KMS-11 (cell line): ENCODE measurements around the gene CRTC1.

Experiments
- H2AFZ ChIP-seq: fragments of 200-600 bp; sonication (generic); 2 replicates; pipeline ENCODE4 v1.6.1; 2016; ENCODE audit warnings: antibody characterized with exemption, mixed run types, low read depth
- H3K27ac ChIP-seq: fragments of 200-600 bp; sonication (generic); 2 replicates; pipeline ENCODE4 v1.6.1; 2016; ENCODE audit warnings: mild to moderate bottlenecking, mixed run types
- H3K27me3 ChIP-seq: fragments of 200-600 bp; sonication (generic); 2 replicates; pipeline ENCODE4 v1.6.1; 2017; ENCODE audit warnings: mild to moderate bottlenecking, low read depth, mixed run types, moderate library complexity; ENCODE audit not compliant: insufficient read depth
- H3K36me3 ChIP-seq: fragments of 200-600 bp; sonication (generic); 2 replicates; pipeline ENCODE4 v1.6.1; 2017; ENCODE audit warnings: mild to moderate bottlenecking, mixed run types; ENCODE audit not compliant: insufficient read depth
- H3K4me1 ChIP-seq: fragments of 200-600 bp; sonication (generic); 2 replicates; pipeline ENCODE4 v1.6.1; 2016; ENCODE audit warnings: mild to moderate bottlenecking, low read depth, mixed run types; ENCODE audit not compliant: poor library complexity, severe bottlenecking
- H3K4me2 ChIP-seq: fragments of 200-600 bp; sonication (generic); 2 replicates; pipeline ENCODE4 v1.7.0; 2016; ENCODE audit warnings: mild to moderate bottlenecking, mixed run types
- H3K4me3 ChIP-seq: fragments of 200-600 bp; sonication (generic); IDR thresholded peaks from 2 replicates; pipeline ENCODE4 v1.6.1; 2017; ENCODE audit warnings: low read depth, low read length, mixed read lengths; ENCODE audit not compliant: insufficient read depth
- H3K79me2 ChIP-seq: fragments of 200-600 bp; sonication (generic); 2 replicates; pipeline ENCODE4 v1.6.1; 2016; ENCODE audit warnings: low read depth, mixed run types; ENCODE audit not compliant: insufficient read depth
- H3K9ac ChIP-seq: fragments of 200-600 bp; sonication (generic); 2 replicates; pipeline ENCODE4 v1.6.1; 2016; ENCODE audit warnings: mild to moderate bottlenecking, mixed run types
- H4K20me1 ChIP-seq: fragments of 200-600 bp; sonication (generic); 2 replicates; pipeline ENCODE4 v1.6.1; 2016; ENCODE audit warnings: mild to moderate bottlenecking, mixed run types; ENCODE audit not compliant: insufficient read depth
- CTCF ChIP-seq: fragments of 200-600 bp; sonication (generic); conservative IDR thresholded peaks from 2 replicates; pipeline ENCODE4 v1.6.1; 2017; ENCODE audit warnings: low read depth, mild to moderate bottlenecking, antibody characterized with exemption, low read length, moderate library complexity, mixed read lengths

Gene CRTC1

GRCh38 chr19:18738961-18739690, 55.6 kb downstream of the CRTC1 start:
- Histone ChIP-seq H3K4me2 (no peak overlapping the region), H3K4me3 (no peak overlapping the region), H3K27ac (no peak overlapping the region), H3K36me3 (no peaks in the 10 kb centered on the region), H3K4me1 (no peaks in the 10 kb centered on the region), H3K27me3 (no peaks in the 10 kb centered on the region), H3K79me2 (no peaks in the 10 kb centered on the region), H4K20me1 (no peaks in the 10 kb centered on the region), H3K9ac (no peak overlapping the region), H2AFZ (no peak overlapping the region)
- TF ChIP-seq CTCF, result no peak

- no peak overlapping the region for H3K27ac ChIP-seq
- no peaks in the 10 kb centered on the region for H3K27me3 ChIP-seq
- H3K4me3 ChIP-seq, result no peak overlapping the region
- no peak overlapping the region for H3K4me2 ChIP-seq
- no peaks in the 10 kb centered on the region for H3K36me3 ChIP-seq
- H4K20me1 ChIP-seq, result no peaks in the 10 kb centered on the region
- no peak overlapping the region for H2AFZ ChIP-seq
- no peaks in the 10 kb centered on the region for H3K4me1 ChIP-seq
- no peak overlapping the region for H3K9ac ChIP-seq
- no peak for TF ChIP-seq CTCF
- H3K79me2 ChIP-seq, result no peaks in the 10 kb centered on the region
Observed at GRCh38 chr19:18741124-18742121, 57.9 kb downstream of the CRTC1 start.

- no peak overlapping the region for H3K9ac ChIP-seq
- no peak for TF ChIP-seq CTCF
- H3K4me2 ChIP-seq, result no peak overlapping the region
Observed at GRCh38 chr19:18742324-18742723, 58.8 kb downstream of the CRTC1 start.

GRCh38 chr19:18742838-18743783, 59.6 kb downstream of the CRTC1 start:
- Histone ChIP-seq H3K9ac (no peak overlapping the region), H3K4me1 (no peaks in the 10 kb centered on the region), H4K20me1 (no peaks in the 10 kb centered on the region), H3K36me3 (no peaks in the 10 kb centered on the region), H3K4me3 (no peak overlapping the region), H3K4me2 (no peak overlapping the region), H3K27ac (no peak overlapping the region), H3K27me3 (no peaks in the 10 kb centered on the region), H2AFZ (no peak overlapping the region), H3K79me2 (no peaks in the 10 kb centered on the region)
- TF ChIP-seq CTCF, result no peak

More at GRCh38 chr19:18742324-18742723, 58.8 kb downstream of the CRTC1 start:
- no peaks in the 10 kb centered on the region for H4K20me1 ChIP-seq
- H3K4me1 ChIP-seq, result no peaks in the 10 kb centered on the region
- no peak overlapping the region for H3K4me3 ChIP-seq
- H3K27ac ChIP-seq, result no peak overlapping the region
- H3K79me2 ChIP-seq, result no peaks in the 10 kb centered on the region
- H3K36me3 ChIP-seq, result no peaks in the 10 kb centered on the region
- no peak overlapping the region for H2AFZ ChIP-seq
- H3K27me3 ChIP-seq, result no peaks in the 10 kb centered on the region
